ENCODE measurements around the gene BNIP3. TPM values are rescaled to one million over a fixed set of nuclear protein-coding genes. Genes with fewer than 3 reads are reported as not detected.

BNIP3 gene
- total and polyA plus RNA-seq, 2 of the 8 experiments (the other 6 are each of a cell fraction or from before 2014, with no cell fraction given), result 25.8 to 58.9 TPM

DNA sequence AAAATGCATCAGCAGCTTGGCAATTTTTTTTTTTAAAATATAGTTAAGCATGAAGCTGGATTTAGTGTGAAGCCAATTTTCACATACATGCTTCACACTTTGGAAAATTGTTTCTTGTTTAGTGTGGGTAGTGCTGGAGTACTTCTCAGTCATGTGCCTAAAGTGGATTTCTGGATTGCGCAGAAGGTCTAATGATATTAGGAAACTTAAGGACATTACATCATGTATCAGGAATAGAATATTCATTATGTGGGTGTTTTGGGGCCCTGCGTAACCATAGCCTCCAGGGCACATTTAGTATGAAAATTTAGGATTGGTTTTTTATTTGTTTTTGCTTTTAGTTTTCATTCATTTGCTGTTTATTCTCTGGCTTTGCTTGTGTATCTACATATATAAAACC is 28.8 kb upstream of the BNIP3 start (continued):
- TF ChIP-seq RAD21 (IDR thresholded peaks at IDR 0.05 in 1 of 2, conservative IDR thresholded peaks at IDR 0.05 in 1 of 2; ENCODE audit: low read depth in 2 of 2, low read length in 2 of 2), result no peak
- TF ChIP-seq GABPA (IDR thresholded peaks at IDR 0.05; ENCODE audit: borderline replicate concordance, insufficient read depth, low read length), result no peak
